Activated gamma-delta T cell treated with anti-CD3 and anti-CD28 coated beads, Interleukin-2, amount 50 U/mL, for 16 hours (primary cell): ENCODE measurements around the gene PDE4D.
"Not testable (repeated sequence)": the region's sequence is repeated elsewhere in the genome, so short reads cannot be mapped to it uniquely, and the experiment has no call there.

Source experiments
- DNase-seq: peaks from one replicate; pipeline ENCODE4 v3.0.0-alpha.2; 2020; ENCODE audit warnings: low read depth

Gene PDE4D

DNA sequence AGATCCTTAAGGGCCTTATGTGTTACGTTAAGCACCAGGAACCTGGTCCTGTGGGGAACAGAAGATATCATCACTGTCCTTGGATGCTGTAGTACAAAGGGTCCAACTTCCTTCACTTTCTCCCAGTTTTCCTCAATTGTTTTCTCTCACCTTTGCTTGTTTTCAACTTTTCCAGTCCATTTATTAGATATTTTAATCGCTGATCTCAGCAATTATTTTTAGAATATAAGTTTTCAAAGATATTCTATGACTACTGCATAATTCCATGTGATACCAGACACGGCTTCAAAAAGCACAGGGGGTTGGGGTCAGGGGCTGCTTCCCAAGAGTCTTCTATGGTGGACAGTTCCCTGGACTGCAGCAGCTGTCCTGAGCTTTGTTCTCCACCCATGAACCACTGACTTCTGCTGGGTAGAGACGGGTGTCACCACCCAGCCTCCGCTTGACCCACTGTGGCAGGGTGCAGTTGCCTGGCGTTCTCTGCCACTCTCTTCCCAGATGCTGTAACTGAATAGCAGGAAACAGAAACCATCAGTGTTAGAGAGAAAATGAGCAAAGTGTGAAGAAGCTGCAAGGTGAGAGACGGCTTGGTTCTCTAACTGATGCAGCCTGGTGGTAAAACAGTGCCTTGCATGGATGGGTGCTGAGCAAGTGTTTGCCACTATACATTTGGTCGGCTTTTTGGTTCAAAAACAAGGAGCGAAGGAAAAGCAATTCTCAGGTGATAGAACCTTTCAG is 927.7 kb downstream of the PDE4D start:
- DNase-seq, result no peak

DNA sequence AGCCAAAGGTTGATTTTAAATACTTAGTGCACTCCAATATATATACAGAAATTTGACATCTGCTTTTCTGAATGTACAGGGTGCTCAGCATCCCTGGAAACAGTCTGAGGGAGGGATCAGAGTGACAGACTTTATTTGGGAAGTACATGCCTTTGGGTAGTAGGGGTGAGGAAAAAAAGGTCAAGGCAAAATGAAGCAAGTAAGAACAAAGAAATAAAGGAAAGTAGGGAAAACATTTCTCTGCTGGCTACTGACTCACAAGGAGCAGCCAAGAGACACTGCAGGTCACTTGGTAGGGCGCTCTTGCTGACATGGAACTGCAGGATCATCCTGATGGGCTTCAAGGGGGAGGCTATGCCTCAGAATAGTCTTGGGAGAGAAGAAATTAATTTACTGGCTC is 929.7 kb downstream of the PDE4D start:
- DNase-seq, result no peak

DNA sequence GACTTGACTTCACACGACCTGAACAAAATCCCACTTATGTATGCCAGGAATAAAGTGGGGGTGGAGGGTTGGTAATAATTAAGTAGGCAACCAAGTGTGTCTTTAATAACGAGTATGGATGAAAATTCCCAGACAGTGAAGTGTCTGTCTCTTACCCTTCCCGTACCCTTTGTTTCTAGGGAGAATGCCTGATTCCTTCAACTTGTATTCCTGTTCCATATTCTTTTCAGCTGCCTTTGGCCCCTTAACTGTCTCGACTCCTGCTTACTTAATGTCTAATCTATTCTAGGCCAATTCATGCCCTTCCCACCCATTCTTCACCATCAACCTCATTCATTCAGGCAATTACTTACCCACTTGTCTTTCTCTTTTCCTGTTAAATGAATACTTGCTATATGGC is 930.2 kb downstream of the PDE4D start:
- DNase-seq, result no peak

DNA sequence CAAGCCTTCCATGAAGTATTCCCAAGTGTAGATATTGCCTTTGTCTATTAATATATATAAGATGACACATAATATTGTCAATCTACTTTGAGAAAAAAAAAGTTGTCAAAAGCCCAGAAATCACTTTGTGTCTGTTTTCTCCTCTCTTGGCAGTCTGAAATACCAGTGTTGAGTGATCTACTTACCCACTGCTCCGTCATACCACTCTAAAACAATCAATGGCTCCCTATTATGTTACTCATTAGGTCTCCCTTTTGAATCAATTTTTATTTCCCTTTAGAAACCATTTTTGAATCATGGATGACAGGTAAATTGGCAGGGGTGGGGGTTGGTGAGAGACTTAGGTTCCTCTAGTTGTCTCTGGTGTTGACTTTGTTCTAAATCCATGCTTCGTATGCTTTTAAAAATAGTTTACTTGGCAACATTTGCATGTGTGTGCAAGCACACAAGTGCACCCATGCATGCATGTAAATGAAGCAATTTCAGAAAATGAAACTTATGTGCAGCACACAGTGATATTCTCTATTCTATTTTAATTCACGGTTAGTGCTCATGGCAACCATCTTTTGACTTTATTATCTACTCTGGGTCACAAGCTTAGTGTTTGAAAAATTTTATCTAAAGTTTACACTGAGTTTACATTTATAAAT is 931.8 kb downstream of the PDE4D start:
- DNase-seq, result no peak

DNA sequence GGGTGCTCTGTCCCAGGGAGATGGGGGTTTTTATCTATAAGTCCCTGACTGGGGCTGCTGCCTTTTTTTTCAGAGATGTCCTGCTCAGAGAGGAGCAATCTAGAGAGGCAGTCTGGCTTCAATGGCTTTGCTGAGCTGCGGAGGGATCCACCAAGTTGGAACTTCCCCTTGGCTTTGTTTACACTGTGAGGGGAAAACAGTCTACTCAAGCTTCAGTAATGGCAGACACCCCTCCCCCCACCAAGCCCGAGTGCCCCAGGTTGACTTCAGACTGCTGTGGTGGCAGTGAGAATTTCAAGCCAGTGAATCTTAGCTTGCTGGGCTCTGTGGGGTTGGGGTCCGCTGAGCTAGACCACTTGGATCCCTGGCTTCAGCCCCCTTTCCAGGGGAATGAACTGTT is 934.8 kb downstream of the PDE4D start:
- DNase-seq, result no peak

DNA sequence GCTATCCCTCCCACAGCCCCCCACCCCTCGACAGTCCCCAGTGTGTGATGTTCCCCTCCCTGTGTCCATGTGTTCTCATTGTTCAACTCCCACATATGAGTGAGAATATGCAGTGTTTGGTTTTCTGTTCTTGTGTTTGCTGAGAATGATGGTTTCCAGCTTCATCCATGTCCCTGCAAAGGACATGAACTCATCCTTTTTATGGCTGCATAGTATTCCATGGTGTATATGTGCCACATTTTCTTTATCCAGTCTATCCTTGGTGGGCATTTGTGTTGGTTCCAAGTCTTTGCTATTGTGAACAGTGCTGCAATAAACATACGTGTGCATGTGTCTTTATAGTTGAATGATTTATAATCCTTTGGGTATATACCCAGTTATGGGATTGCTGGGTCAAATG is 940.3 kb downstream of the PDE4D start:
- DNase-seq, result not testable (repeated sequence)

DNA sequence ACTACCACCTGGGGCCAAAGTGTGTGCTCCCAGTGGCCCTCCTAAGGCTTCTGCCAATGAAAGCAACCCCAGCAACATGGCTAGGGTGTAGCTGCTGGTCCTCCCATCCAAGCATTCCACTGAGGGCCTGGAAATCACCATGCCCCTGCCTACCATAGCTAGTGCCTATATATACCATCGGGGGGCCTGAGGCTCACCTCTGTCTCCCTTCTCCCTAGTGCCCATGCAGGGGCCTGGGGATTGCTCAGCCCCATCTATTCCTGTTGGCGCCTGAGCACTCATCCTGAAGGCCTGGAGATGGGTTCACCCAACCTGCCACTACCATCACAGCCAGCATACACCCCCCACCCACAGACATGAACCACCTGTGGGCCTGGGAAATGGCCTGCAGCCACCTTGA is 943.3 kb downstream of the PDE4D start:
- DNase-seq, result no peak

DNA sequence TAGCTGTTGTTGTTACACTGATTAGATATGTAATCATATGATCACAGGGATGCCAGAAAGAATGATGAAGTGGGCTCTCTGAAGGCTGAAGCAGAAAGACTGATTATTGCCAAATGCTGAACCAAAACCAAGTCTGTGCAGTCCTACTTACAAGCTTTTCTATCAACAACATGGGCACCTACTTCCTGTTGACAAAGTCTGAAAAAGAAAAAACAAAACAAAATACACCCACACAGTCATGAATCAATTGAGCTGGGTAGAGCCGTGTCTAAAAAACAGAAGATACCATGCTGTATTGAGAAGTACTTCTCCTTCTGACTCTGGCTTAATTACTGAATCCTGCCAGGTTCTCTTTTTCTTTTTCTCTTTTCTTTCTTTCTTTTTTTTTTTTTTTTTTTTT is 947.3 kb downstream of the PDE4D start:
- DNase-seq, result no peak

DNA sequence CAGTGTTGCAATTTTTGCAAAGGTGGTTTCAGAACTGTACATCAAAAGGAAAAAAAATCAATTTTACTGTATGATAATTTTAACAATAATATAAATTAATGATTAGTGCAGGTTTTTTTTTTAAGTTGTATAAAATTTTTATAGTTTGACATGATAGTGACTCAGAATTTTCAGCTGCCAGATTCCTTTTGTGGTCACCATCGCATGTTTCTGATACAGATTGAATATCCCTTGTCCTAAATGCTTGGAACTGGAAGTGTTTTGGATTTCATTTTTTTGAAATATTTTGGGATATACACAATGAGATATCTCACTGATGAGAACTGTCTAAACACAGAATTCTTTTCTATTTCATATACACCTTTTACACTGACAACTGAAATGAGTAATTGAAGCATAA is 949.3 kb downstream of the PDE4D start:
- no peak for DNase-seq

DNA sequence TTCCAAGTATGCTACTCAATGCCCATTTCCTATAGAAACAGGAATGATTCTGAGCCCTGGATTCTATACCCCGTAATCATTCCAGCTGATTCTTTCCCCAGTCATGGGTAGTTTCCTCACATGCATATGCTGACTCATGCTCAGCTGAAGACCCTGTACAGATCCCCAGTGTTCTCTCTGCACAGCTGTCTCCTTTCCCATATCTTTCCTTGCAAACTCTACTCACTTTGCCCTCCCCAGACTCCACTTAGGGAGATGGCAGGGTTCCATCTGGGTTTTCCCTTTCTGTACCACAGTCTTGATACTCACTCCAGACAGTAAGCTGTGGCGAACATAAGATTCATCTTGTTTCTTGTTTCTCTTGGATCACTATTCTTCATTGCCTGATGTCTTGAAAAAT is 953.1 kb downstream of the PDE4D start:
- no peak for DNase-seq

DNA sequence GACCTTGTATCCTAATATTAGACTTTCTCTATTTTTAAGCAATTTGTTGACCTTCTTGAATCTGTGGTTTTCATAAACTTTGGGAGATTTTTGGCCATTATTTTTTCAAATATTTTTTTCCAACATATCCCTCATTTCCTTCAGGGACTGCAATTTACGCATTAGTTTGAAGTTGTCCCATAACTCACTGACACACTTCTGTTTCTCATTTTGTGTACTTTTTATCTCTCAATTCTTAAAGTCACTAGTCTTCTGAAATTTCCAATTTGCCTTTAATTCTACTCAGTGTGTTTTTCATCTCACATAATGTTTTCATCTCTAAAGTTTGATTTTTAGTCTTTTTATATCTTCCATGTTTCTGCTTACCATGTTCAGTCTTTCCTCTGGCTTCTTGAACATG is 953.9 kb downstream of the PDE4D start:
- DNase-seq, result no peak

DNA sequence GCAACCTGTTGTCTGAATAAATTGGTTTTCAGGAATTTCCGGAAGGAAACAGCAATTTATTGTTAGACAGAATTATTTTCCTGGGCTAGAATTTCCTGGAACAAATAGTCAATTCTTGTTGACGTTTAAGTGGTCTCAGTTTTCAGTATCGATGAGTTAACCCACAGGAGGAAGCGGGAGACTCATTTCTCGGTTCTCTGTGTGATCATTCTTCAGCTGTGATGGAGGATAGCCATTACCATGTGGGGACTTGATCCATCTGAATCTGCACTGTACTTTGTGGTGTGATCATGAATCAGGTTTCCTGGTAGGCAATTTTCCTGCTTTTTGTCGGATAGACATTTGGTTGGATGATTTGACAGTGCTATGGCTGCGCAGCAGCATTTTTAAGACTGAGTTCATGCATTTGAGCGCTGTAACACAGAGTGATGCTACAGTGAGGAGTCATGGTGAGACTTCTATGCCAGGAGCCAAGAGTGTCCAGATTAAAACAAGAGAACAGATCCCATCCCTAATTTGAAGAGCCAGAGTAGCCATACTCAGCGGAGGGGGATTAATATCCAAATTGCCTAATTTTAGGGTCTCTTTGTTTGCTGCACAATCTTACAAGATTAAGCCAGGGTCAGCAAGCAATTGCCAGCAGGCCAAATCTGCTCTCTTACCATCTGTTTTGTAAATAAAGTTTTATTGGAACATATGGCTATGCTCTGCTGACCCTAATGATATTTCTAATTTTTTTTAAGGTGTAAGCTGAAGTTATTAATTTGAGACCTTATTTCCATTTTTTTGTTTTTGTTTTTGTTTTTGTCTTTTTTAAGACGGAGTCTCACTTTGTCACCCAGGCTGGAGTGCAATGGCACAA is 954.7 kb downstream of the PDE4D start:
- DNase-seq, result no peak

DNA sequence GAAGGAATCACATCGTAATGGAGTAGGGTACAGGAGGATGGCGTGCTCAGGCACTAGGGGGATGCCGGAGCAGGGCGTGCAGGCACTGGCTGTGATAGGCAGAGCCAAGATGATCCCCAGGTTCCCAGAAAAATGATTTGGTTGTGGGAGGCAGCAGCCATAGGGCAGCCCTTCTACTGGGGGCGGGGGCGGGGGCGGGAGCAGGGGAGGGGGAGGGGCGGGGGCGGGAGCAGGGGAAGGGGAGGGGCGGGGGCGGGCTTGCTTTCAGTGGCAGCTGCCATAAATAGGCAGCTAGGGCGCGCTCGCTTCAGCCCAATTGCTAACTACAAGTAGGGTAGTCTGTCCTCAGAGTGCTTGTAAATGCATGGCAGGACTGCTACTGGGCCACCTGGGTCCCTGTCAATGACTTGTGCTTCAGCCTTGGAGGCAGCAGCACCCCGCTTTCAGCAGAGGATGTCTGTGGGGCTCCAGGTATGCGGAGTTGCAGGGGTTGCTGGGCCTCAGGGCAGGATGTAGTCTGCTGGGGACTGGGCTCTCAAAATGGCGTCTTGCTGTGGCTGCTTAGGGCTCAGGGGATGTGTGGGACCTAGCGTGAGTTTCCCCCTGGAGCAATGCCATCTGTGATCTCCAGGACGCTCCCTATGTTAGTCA is 956.4 kb downstream of the PDE4D start:
- no peak for DNase-seq

DNA sequence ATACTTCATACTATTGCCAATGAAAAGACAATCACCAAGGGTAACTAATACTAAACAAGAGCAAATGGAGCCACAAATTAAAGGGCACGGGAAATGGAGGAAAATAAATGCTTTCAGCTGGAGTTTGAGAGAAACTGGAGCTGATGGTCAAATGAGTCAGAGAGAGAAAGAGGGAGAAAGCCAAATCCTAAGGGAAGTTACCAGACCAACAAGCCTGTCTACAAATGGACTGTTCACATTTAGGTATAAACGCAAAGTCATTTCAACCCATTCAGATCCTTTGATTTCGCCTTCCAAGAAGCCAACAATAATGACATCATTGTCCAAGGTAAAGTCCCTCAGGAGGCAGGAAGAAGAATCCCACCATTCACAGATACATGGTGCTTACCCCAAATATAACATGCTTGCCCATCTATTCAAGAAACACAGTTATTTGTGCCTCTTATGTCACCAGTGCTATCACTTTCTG is 958.9 kb downstream of the PDE4D start:
- DNase-seq, result no peak

DNA sequence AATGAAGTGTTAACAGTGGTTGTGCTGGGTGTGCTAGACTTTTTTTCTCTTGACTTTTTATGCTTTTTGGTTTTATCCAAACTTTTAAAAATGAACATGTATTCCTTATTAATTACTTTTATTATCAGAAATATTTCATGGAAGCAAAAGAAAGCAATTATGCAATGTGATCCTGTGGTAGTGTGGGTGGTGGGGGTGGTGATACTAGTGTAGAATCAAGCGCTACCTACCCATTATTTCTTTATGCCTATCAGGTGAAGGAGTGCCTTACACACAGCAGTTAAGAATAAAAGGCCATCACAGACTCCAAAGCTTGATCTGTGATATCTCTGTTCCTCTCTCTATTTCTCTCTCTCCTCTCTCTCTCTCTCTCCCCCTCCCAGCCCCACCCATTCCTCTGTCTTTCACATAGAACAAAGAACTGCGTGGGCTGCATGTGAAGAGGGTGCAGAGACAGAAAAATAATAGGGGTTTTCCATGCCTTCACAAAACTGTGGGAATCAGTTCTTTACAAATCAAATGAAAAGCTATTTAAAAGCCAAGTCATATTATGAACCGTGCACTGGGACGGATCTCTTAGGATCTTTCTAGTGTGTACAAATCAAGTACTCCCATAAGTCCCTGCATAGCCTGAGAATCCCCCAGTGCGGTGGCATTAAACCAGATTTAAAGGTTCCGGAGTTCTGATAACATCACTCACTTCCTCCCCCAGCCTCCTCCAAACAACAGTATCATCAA is 959.5 kb downstream of the PDE4D start:
- DNase-seq, result no peak

DNA sequence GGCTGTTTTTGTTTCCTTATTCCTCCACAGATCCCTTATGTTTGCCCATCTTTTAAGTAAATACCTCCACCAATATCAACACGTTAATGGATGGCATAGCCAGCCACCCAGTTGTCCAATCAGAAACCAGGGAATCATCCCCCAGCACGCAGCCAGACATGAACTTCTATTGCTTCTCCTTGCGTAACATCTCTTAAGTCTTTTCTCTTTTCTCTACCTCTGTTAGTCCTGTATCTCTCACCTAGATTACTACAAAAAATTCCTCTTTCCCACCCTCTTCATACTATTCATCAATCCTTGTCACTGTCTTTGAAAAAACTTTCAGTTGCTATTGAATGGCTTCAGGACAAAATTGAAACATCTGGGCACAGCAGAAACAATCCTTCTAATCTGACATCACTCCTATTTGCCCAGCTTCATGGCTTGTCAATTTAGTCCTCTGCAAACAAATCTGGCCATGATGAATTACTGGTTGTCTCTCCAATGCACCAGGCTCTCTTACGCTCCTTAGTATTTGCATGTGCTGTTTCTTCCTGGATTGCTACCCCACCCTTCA is 961.4 kb downstream of the PDE4D start:
- DNase-seq, result no peak

DNA sequence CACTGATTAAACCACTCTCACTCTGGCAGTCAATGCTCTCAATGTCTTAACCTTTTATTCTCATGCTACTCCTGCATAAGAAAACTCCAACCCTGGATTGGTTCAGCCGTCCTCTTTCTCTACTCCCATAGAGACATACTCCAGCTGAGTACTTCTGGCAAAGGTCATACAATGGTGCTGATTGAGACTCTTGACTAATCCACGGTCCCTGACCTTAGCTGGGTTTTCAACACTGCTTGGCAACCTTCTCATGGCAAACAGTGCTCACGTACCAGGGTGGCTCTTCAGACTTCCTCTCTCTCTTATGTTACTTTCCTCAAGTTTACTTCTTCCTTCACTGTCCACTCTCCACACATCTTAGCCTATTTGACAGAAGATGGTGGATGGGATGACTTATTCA is 963.0 kb downstream of the PDE4D start:
- DNase-seq, result no peak

DNA sequence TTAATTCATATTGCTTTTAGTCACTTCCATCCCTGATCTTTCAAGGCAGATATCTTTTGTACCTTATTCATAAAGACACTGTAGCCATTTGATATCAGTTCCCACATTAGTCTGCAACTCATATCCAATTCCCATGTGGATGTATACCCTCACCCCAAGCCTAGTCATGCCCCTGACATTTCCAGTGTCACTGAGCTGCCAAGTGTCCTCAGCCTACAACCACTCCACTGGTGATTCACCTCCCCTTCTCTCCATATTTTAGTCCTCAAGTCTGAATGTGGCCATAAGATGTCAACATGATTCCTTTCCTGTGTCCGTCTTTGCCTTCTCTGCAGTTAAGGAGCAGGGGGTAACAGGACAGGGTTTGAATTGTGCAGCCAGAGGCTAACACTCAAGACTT is 963.8 kb downstream of the PDE4D start:
- no peak for DNase-seq

DNA sequence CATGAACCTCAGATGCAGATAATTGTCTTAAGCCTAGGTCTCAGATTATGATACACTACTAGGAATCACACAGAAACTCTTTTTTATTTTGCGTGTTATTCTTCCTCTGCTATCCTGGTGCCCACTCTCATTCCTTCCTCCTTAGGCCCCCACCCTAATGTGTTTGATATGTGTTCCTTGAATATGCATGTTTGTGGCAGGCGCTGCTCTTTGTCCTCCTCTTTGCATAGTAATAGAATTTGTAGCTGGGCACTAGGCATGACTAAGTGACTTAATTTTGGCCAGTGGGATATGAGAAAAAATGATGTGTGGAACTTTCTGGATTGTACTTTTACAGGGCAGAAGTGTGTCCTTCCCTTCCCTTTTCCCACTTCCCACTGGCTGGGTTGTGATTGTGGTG is 965.6 kb downstream of the PDE4D start:
- DNase-seq, result no peak

DNA sequence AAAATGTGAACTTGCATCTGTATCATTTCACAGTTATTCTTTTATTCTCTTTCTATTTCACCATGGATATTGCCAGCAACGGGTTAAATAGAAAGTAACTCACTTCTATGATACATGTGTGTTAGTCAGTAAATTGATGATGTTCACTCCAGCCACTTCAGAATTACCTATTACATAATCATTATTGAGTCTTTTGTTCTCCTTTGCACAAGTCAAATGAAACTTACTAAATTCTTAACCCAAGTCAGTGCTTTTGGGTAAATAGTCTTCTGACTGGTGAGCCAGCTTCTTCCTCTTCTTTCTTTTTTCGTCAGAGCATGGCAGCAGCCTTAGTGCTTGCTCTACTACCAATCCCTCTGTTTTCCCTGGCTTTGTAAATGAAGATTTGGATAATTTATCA is 966.3 kb downstream of the PDE4D start:
- DNase-seq, result no peak

DNA sequence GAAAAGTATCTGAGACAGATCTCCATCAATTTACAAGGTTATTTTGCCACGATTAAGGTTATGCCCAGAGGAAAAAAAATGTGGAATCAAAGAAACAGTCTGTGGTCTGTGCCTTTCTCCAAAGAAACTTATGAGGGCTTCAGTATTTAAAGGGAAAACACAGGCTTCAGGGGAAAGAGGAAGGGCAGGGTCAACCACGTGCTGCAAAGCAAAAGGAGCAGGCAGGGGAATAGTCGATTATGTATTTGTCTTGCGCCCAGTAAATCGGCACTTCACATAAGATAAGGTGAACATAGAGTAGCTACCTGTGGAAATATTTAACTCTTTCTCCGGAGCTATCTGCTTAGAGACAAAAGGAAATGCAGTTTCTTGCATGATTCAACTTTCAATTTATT is 967.0 kb downstream of the PDE4D start:
- DNase-seq, result no peak
